GM19324 (cell line): ENCODE data around the gene ROR1.
"Not testable (repeated sequence)": the region's sequence is repeated elsewhere in the genome, so short reads cannot be mapped to it uniquely, and the experiment has no call there.

ENCODE experiments used
- ATAC-seq: cut with Tn5 transposase; IDR thresholded peaks from one replicate; pipeline ENCODE4 v1.9.1; 2021; ENCODE audit warnings: mild to moderate bottlenecking, moderate library complexity; ENCODE audit not compliant: unreplicated experiment, low FRiP score

Gene ROR1

DNA sequence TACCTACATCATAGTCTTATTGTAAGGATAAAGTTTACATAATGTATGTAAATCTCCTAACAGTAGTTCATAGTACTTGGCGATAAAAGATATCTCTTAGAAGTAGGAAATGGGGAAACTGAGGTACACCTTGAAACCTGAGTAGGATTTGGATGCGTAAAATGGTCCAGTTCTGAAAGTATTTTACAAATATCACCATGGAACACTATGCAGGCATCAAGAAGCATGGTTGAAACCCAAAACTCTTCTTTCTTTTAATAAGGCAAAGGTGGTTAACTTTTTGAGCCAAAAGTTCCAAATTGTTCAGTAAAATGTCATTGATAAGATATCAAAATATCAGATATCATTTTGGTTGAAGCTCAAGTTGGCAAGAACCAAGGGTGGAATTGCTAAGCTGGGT, 46.0 kb downstream of the ROR1 start:
- ATAC-seq = no peak

DNA sequence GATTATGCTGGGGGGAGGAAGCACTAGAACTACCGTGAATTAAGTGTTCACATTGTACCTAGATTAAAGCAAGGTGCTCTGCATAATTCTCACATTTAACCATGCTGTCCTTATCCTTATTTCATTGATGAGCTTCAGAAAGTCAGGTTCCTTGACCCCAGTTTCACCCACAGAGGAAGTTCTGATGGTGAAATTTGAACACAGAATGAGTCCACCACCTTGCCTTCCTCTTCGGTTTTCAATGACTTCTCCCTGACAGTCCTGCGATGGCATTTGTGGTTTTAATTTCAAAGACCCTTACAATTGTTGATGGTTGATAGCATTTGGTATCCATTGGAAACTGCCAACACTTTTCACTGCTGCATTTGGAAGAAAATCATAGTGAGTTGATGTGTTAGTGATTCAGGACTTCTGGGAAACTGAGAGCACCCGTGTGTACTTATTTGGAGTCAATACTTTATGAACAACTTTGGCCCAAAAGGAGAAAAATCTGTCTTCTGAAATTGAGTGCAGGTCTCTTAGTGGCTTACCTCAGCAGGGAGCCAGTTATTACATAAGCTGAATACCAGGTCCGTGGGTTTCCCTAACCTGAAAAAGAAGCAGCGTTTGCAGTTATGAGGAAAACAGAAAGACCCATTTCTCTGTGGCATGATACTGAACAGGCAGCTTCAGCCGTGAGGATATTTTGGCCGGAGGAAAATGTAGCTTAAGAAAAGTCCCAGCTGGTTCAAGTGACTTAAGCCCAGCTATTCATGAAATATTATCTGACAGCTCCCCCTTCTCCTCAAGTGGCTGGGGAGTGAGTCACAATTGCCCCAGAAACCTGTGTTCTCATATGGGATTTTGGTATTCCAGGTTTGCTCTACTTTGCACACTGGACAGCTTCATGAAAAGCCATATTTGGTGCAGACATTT, 47.5 kb downstream of the ROR1 start:
- ATAC-seq = no peak

DNA sequence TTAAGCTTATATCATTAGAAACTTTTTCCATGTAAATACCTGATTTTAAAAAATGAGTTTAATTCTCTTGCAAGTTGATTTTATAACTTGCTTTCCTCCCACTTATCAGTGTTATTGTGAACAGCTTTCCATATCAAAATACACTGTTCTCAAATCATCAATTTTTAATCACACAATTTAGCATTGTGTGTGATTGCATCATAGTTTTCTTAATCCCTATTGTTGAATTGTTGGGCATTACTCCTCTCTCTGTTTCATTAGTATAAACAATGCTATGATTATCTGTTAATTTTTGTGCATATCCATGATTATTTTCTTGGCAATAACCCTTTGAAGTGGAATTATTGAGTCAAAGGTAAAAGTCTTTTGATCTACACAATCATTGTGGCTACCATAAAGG, 48.7 kb downstream of the ROR1 start:
- no peak for ATAC-seq

DNA sequence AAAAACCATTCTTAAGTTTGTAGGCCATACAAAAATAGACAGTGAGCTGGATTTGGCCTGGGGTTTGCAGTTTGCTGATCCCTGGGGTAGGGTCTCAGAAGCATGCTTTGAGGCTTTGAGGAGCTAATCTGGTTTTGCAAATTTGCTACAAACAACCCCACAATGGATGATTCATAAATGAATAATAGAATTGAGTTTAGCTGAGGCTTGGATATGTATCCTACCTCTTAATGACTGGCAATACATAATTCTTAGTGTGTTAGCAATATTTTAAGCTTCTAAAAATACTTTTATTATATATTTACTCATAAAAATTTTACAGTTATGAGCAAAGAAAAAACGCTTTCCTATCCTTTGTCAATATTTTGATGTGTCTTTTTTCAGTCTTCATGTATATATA, 50.6 kb downstream of the ROR1 start:
- ATAC-seq = no peak

DNA sequence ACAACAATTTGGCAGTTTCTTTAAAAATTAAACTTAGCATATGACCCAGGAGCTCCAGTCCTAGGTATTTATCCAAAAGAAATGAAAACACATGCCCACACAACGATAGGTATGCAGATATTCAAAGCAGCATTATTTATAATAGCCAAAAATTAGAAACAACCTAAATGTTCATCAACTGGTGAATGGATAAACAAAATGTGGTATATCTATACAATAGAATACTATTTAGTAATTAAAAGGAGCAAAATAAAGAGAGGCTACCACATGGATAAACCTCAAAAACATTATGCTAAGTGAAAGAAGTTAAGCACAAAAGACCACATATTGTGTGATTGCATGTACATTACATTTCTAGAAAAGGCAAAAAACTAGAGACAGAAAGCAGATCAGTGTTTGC, 51.3 kb downstream of the ROR1 start:
- ATAC-seq = no peak

DNA sequence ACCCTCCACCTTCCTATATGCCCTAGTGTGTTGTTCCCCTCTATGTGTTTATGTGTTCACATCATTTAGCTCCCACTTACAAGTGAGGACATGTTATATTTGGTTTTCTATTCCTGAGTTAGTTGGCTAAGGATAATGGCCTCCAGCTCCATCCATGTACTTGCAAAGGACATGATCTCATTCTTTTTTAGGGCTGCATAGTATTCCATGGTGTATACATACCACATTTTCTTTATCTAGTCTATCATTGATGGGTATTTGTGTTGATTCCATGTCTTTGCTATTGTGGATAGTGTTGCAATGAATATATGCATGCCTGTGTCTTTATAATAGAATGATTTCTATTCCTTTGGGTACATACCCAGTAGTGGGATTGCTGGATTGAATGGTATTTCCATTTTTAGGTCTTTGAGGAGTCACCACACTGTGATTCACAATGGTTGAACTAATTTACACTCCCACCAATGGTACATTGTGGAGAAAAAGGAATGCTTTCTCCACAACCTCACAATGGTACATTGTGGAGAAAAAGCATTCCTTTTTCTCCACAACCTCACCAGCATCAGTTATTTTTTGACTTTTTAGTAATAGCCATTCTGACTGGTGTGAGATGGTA, 52.5 kb downstream of the ROR1 start:
- not testable (repeated sequence) for ATAC-seq

DNA sequence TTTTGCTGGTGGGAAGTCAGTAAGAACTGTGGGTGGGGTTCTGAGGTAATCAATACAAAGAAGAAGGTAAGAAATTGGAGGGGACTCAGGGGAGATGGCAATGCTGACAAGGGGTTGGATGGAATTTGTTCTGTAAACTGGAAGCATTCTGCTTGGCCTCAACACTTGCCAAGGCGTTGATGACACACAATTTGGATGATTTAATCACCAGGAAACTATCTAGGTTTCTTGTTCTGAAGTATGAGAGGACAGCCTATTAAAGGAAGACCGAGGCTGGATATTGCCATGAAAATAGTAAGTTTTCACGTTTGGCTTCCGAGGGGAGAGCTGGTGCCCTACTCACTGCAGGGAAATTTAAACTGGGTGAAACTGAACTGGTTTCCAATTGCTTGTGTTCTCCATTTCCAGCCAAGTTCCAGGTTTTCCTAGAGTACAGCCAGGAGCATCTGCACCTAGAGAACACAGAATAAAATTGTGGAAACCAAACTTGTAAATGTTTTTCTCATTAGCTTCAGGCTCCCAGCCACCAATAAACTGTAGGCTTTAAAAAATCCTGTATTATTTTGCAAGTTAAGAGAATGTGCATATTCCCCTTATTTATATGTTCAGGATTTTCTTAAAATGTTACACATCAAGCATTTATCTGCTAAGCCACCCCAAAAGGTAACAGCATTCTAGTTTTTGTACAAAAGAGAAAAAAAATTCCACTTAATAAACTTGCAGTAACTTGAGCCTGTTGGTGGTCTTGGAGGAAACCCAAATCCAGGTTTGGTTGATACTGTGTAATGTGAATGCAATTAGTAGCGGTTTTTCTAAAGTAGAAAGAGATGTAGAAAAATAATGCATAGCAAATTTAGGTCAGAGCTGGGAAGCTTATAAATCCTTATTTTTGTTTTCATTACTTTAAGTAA, 53.8 kb downstream of the ROR1 start:
- no peak for ATAC-seq

DNA sequence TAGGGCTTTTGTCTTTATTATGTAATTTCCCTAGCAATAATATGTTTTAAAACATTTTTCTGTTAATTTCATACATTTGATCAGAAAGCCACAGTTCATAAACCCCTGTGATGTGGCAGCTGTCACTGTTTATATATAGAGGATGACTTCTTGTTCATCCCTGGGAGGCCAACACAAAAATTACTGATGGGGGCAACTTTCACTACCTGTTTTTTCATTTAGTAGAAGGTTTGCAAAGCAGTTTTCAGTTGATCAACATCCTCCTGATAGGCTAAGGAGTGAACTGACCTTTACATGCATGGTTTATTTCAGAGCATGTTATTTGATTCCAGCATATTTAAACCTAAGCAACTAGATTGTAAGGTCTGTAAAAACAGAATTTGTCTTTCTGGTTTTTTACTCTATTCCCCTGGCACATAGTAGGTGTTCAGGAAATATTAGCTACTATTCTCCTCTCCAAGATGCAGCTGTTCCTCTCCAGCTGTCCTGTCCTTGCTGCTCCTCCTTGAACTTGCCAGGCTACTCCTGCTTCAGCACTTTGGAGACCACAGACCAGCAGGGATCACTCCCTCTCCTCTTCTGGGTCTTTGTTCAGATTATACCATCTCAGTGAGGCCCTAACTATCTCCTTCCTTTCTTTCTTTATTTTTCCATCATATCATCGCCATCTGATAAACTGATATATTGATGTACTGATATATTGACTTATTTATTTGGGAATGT, 54.7 kb downstream of the ROR1 start:
- no peak for ATAC-seq

DNA sequence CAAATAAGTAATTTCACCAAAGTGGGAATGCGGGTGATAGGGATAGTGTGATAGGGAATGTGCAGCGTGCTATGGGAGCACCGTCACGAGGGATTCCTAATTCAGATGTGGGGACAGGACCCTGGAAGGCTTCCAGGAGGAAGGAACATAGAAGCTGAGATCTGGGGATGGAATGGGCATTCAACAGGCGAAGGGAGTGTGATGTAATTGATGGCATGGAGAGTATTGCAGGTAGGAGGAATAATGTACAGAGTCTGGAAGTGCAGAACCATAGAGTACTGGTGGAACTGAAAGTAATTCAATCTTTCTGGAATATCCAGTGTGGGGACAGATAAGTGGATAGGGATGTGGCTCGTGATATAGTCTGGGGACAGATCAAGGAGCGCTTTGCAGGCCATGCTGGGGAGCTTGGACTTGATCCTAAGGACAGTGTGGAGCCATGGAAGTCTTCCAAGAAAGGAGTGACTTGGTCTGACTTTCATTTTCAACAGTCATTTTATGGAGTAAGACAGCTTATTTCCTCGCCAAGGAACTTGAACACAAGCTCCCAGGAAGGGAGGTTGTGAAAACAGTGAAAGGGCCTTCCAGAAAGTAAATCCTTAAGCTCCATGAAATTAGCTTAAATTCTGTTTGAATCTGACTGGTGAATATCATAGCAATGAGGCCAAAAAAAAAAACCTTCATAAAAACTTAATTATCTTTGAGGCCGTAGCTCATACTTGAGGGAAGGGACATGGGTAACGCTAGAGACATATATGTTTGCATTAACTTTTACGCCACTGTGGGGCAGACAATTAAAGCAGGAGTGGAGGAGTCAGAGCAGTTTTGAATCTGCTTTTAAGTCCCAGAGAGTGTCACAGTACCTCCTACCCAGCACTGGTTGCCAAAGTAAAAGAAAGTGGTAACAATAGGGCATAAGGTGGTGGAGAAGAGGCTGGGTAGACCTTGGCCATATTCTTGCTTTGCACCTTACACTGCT, 55.8 kb downstream of the ROR1 start:
- ATAC-seq = no peak

DNA sequence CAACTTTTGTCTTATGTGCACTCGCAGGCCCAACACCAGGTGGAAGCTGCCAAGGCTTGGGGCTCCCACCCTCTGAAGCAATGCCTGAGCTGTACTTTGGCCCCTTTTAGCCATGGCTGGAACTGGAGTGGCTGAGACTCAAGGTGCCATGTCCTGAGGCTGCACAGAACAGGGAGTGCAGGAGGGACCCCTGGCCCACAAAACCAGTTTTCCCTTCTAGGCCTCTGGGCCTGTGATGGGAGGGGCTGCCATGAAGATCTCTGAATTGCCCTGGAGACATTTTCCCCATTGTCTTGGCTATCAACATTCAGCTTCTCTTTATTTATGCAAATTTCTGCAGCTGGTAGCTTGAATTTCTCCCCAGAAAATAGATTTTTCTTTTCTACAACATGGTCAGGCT, 57.6 kb downstream of the ROR1 start:
- no peak for ATAC-seq

DNA sequence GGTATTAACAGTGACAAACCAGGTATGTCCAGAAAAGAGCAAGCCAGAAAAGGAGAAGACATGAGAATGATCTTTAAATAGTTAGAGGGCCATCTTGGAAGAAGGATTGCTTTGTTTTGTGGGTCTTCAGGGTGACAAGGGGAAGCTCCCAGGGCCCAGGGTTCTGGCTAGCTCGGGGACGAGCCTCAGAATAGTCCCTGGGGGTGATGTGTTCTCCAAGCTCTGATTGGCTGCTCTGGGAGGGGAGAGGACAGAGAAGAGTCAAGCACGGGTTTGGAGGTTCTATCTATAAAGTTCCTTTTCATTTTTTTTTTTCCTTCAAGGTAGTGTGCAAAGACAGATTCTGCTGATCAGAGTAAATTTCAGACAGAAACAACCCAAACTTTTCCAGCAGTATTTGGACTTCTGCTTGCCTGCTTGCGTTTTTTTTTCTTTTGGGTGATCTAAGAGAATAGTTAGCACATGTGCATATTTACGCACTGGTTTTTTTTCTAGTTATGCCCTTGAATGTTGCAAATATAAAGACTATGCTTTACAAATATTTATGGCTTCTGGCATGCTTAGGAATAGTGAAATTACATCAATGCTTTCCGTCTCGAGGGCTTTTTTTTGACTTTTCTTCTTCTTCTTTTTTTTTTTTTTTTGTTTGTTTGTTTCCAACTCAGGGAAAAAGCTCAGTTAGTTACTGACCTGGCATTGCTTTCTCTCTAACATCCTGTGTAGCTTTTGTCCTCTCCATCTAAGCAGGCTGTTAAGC, 59.7 kb downstream of the ROR1 start:
- no peak for ATAC-seq

DNA sequence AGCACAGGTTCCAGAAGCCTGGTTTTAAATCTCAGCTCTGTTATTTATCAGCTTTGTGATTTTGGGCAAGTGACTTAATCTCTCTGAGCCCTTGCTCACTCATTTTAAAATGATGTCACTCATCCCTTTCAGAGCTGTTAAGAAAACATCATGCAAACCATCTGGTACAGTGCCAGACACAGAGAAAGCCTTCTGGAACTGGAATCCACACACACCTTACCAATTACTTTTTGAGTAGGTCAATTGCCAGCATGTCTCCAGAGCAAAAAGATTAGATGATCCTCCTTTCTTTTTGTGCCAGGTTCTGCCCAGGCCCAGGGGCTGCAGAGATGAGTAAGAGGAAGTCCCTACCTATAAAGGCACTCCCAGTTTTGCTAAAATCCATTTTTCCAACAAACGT, 61.3 kb downstream of the ROR1 start:
- ATAC-seq = no peak

DNA sequence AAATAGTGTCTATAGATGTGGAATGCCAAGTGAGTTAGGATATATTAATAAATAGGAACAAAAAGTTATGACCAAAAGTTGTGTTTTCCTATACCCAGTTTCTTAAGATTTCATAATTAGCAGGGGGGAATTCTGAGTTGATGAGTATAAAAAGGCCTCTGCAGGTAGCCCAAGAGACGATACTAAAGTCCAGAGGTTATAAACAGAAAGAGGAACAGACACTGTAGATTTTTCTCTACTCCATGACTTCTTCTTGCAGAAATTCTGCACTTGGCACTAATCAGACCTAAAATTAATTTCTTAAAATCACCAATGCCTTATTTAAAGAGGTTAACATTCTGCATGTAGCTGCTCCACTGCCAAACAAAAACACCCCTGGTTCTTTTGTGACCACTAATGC, 62.6 kb downstream of the ROR1 start:
- ATAC-seq = no peak

DNA sequence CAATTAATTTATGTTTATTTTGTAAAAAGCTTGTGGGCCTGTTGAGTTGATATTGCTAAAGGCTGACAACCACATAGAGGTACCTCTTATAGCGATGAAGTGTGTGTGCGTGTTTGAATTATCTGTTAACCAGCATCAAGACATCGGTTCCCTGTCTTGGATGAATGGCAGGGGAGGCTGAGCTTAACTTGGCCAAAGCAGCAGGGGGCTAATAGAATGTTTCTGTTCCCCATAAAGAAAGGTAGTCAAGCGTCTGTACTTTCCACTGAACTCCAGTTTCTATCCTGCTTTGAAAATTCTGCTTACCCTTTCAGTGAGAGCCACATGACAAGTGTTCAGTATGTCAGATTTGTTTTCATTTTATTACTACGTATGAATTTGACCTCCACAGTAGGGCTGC, 63.0 kb downstream of the ROR1 start:
- ATAC-seq = no peak

DNA sequence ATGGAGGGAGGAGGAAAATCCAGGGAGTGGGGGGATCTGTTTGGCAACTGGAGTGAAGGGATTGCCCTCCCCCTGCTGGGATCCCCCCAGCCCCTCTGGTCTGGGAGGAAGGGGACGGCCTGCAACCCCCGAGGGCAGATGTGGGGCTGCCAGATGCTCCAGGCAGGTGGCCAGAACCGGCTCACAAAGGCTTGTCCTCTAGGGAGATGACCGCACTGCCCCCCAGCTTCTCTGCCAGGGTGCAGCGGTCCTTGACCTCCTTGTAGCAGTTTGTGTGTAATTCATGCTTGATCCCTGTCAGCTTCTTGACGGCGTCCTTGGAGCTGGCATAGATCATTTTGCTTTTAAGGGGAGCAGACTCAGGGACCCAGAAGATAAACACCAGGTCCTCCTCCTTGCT, 69.2 kb downstream of the ROR1 start:
- ATAC-seq = no peak

DNA sequence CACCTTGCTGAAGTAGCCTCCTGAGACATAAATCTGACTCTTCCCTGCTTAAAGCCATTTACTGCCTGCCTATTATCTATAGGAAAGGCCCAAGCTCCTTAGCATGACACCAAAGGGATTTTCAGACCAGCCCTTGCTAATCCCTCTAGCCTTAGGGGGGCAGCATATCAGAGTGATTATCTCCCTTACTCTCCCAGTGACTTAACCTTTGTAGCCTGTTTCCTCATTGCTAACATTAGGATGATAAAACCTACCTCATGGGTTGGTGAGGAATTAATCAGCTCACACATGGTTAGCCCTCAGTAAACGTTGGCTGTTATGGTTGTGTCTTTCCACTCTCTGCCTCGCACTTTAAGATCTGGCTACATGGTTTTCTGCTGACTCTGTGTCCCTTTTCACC, 70.1 kb downstream of the ROR1 start:
- no peak for ATAC-seq

DNA sequence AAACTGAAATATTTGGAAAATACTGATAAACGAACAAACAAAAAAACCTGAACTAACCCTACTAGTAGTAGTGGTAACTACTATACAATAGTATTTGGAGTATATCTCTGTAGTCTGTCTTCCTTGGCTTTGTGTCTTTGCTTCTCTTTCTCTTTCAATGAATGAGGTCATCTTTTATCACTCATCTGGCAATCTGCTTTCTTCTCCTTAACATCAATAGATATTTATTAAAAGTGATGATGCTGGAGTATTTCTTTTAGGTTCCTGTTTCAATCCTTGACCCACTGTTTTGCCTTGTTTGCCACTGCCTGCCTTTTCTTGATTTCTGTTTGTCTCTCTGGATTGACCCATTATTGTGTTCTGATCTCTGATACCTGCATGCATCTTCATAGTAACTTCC, 71.5 kb downstream of the ROR1 start:
- no peak for ATAC-seq

DNA sequence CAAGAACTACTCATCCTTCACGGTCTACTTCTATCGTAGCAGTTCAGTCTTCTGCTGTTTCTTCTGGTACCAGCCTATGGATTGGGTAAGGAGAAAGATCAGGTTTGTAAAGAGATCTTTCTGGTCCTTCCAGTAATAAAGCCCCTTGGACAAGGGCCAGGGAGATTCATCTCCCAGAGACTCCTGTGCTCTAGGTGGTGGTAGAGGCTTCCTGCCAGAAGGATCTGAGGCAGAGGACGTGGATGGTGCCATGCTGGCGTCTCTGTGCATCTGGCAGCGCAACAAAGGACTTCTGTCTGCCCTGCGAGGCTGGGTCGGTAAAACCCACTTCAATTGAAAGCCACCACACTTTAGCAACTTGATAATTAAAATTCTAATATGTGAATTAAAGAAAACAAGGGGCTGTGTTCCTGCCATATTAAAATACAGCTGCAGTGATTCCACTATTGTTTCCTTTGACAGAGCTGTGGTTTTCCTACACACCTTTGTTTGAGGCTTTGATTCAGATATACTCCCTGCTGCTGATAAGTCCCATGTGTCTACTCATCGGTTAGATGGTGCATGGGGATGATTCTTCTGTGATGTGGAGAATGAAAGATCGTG, 73.6 kb downstream of the ROR1 start:
- no peak for ATAC-seq
